Activated naive CD8-positive, alpha-beta T cell (primary cell): ENCODE results near the gene RTL9.

Source experiments
- H3K27ac Mint-ChIP-seq: one replicate; pipeline ENCODE4 v1.8.0; 2021; ENCODE audit warnings: mixed read lengths
- H3K27me3 Mint-ChIP-seq: one replicate; pipeline ENCODE4 v1.8.0; 2021; ENCODE audit warnings: mixed read lengths
- H3K36me3 Mint-ChIP-seq: one replicate; pipeline ENCODE4 v1.8.0; 2021; ENCODE audit warnings: mixed read lengths
- H3K4me1 Mint-ChIP-seq: one replicate; pipeline ENCODE4 v1.8.0; 2021; ENCODE audit warnings: low read depth, mixed read lengths
- H3K4me3 Mint-ChIP-seq: one replicate; pipeline ENCODE4 v1.8.0; 2021; ENCODE audit warnings: mild to moderate bottlenecking, mixed read lengths
- H3K9me3 Mint-ChIP-seq: one replicate; pipeline ENCODE4 v1.8.0; 2021; ENCODE audit warnings: low read depth, mixed read lengths

RTL9 gene

DNA sequence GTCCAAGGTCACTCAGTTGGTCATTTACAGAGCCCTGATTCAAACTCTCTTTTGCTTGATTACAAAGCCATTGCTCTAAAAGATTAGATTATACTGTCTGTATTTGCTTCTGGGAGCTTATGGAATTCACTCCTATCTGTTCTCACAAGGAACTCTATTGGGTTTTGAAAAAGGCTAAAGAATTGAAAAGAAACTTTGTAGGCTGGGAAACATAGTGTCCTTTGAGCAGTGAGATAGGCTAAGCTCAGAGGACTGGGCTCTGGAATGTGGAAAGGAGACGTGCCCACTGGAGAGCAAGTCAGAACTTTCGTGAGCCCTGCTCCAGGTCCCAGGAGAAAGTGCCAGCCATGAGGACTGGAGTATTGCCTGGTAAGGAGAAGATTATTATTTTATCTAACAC, at the start of gene RTL9:
TSS of gene RTL9 (plus strand) at position 301 of the 400 bp plus-strand sequence. CDS start 91,770 bp downstream, outside the sequence.
- peaks cover 5% of the 10 kb centered on the region for H3K9me3 Mint-ChIP-seq
- no peak within 1 kb of the TSS for H3K27ac Mint-ChIP-seq
- H3K27me3 Mint-ChIP-seq: no peaks in the 10 kb centered on the region
- H3K4me1 Mint-ChIP-seq: no peaks in the 10 kb centered on the region
- H3K36me3 Mint-ChIP-seq: no peaks in the 10 kb centered on the region
- no peak within 1 kb of the TSS for H3K4me3 Mint-ChIP-seq

DNA sequence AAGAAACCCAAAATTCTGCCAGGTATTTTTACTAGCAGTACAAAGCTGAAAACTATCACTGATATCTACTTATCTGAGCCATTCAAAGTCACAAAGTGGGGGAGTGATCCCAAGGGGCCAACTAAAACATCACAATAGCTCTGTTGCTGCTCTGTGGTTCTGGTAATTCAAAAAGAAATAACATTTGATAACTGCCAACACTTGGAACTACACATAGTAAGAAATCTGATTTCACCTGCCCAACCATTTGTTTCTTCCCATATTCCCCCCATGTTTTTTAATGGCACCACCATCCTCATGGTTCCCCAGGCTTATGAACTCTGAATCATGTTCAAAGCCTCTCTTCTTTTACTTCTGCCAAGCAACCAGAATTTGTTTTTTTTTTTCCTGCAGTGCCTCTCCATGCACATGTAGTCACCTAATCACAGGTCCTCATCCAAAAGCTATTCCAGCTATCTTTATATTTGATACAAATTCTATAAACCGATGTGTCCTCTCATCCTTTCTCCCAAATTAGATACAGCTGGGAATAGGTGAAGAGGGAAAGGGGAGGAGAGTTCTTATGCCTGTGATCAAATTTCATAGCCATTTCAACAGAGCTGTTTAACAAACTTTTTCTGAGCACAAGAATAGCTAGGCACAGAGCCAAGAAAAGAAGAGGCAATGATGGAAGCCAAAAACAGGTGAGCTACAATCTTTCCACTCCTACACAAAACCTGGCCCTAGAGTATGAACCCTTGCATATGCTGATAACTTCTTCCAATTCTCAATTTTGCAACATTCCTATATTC, 48.5 kb upstream of the RTL9 start:
- Mint-ChIP-seq H3K27ac (peak overlapping the region; percentile 22), H3K36me3 (no peaks in the 10 kb centered on the region), H3K9me3 (no peaks in the 10 kb centered on the region), H3K4me1 (peaks cover 57% of the 10 kb centered on the region), H3K27me3 (no peaks in the 10 kb centered on the region), H3K4me3 (no peak overlapping the region)

DNA sequence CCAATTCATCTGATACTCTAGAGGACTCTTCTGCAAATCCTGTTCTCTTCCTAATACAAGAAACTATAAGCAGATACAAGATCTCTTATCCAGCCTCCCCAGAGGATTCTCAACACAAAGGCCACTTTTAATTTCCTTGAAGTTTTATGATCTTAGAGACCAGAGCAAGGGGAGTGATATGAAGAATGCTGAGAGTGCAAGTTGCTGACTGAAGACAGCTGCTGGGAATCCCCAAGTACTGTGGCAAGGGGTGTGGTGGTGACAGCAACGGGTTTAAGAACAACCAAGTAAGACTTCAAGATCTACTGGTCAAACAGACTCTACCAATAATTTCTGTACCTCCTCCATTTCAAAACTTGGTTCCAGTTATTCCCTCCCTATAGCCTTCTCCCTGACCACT, 47.8 kb upstream of the RTL9 start:
- peaks cover 61% of the 10 kb centered on the region for H3K4me1 Mint-ChIP-seq
- peak overlapping the region; percentile 23 for H3K4me3 Mint-ChIP-seq
- peak overlapping the region; percentile 30 for H3K27ac Mint-ChIP-seq
- no peaks in the 10 kb centered on the region for H3K36me3 Mint-ChIP-seq
- no peaks in the 10 kb centered on the region for H3K9me3 Mint-ChIP-seq
- no peaks in the 10 kb centered on the region for H3K27me3 Mint-ChIP-seq

DNA sequence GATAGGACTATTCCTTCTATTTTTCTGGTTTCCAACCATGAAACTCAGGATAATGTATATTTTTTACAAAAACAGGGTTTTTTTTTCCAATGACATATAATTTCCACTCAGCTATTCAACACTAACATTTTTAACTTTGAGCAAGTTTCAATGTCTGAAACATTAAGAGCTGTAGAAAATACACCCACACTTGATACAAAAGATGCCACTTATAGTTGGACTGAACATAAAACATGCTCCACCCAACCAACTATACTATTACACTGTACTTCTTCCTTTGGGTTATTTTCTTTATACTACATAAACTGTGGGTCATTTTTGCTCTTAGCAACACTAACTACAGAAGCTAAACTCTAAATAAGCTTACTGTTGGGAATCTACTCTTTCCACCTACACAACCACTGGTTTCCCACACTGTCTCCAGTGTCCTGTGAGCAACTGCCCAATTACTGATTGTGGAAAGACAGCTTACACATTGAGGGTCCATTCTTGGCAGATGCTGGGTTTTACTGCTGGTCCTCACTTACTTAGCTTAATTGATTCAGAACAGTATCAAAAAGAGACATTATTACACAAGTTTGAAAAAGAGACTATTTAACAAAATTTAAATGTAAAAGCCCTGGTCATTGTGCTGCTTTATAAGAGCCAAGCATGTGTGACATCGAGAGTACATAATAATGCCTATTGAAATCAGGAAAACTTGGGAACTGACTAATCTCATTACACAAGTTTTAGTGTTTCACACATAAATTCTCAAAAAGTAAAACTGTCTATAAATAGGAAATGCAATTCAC, 47.0 kb upstream of the RTL9 start:
- H3K4me1 Mint-ChIP-seq: peaks cover 65% of the 10 kb centered on the region
- no peaks in the 10 kb centered on the region for H3K27me3 Mint-ChIP-seq
- H3K27ac Mint-ChIP-seq: peak overlapping the region; percentile 54
- no peaks in the 10 kb centered on the region for H3K36me3 Mint-ChIP-seq
- peak overlapping the region; percentile 22 for H3K4me3 Mint-ChIP-seq
- no peaks in the 10 kb centered on the region for H3K9me3 Mint-ChIP-seq

DNA sequence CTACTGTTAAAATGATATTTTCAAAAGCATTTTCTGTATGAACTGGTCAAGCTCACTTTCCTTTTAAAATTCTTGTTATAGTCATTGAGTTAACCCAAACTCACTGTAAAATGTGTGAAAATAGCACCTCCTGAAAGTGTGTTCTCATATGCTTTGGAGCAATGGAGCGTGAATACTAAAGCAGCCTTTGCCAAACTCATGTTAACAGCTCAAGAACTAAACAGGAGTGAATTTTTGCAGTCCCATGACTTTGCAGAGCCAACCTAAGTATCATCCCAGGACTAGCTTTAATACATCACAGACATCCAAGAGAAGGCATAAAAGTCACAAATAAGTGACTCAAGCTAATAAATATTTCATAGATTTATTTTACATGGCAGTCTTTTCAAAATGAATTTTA, 43.1 kb upstream of the RTL9 start:
- Mint-ChIP-seq H3K36me3 (no peaks in the 10 kb centered on the region), H3K27ac (no peak overlapping the region), H3K27me3 (no peaks in the 10 kb centered on the region), H3K4me1 (peaks cover 47% of the 10 kb centered on the region), H3K4me3 (peak overlapping the region; percentile 93), H3K9me3 (no peaks in the 10 kb centered on the region)

GRCh38 chrX:110316351-110317060, 42.1 kb upstream of the RTL9 start:
- Mint-ChIP-seq H3K4me3 (peak overlapping the region; percentile 93), H3K4me1 (peaks cover 37% of the 10 kb centered on the region), H3K9me3 (no peaks in the 10 kb centered on the region), H3K36me3 (no peaks in the 10 kb centered on the region), H3K27ac (peak overlapping the region; percentile 82), H3K27me3 (no peaks in the 10 kb centered on the region)

- Mint-ChIP-seq H3K36me3 (no peaks in the 10 kb centered on the region), H3K4me1 (peaks cover 32% of the 10 kb centered on the region), H3K9me3 (no peaks in the 10 kb centered on the region), H3K4me3 (peak overlapping the region; percentile 93), H3K27ac (peak overlapping the region; percentile 82), H3K27me3 (no peaks in the 10 kb centered on the region)
These were observed 41.4 kb upstream of the RTL9 start for GRCh38 chrX:110317061-110317819.

DNA sequence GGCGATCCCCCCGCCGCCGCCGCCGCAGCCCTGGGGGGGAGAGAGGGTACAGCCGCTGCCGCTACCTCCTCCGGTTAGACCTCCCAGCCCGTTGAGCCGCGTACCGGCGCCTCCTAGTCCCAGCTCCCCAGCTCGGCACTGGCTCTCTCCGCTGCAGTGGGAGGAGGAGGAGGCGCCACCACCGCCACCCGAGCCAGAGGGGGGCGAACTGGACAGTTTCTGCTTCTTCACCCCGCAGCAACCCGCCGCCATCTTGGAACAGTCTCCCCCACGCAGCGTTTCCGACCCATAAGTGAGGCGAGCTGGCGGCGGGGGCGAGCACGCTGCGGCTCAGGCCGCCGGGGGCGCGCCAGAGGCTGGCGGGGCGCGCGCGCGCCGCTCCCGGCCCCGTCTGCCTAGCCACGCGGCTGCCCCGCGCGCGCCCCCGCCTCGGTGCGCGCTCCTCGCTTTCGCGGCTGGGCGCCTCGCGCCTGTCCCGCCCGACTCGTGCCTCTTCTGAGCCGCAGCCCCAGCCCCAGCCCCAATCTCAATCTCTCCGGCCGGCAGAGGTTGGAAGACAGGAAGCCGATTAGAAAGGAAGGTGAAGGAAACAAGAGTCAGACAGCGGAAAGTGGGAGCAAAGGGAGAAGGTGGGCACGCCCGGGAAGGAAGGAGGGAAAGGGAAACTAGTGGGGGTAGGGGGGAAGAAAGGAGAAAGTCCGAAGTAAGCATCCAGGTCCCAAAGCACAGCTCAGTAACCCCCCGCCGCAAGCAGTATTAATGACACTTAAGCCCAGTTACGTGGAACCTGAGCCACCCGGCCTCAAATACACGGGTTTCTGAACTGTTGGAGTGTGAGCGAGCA, 40.6 kb upstream of the RTL9 start, which contains the start of gene AMMECR1:
TSS of gene AMMECR1 (minus strand) at position 266 of the 844 bp plus-strand sequence. CDS start at position 252, 14 bp downstream.
- Mint-ChIP-seq H3K36me3 (no peaks in the 10 kb centered on the region), H3K27ac (peak within 1 kb of the TSS; percentile 95)

GRCh38 chrX:110318664-110318968, 40.0 kb upstream of the RTL9 start:
- Mint-ChIP-seq H3K36me3 (no peaks in the 10 kb centered on the region), H3K27ac (peak overlapping the region; percentile 95), H3K27me3 (no peaks in the 10 kb centered on the region), H3K4me3 (peak overlapping the region; percentile 93), H3K9me3 (no peaks in the 10 kb centered on the region), H3K4me1 (peaks cover 23% of the 10 kb centered on the region)

More for the DNA sequence above, 40.6 kb upstream of the RTL9 start, which contains the start of gene AMMECR1:
- H3K4me1 Mint-ChIP-seq: peaks cover 27% of the 10 kb centered on the region
- H3K27me3 Mint-ChIP-seq: no peaks in the 10 kb centered on the region
- no peaks in the 10 kb centered on the region for H3K9me3 Mint-ChIP-seq
- peak within 1 kb of the TSS; percentile 93 for H3K4me3 Mint-ChIP-seq

GRCh38 chrX:110320381-110320987, 38.2 kb upstream of the RTL9 start:
- Mint-ChIP-seq H3K4me1 (peaks cover 12% of the 10 kb centered on the region), H3K4me3 (no peak overlapping the region), H3K9me3 (no peaks in the 10 kb centered on the region), H3K36me3 (no peaks in the 10 kb centered on the region), H3K27me3 (no peaks in the 10 kb centered on the region), H3K27ac (no peak overlapping the region)

GRCh38 chrX:110321081-110321480, 37.6 kb upstream of the RTL9 start:
- Mint-ChIP-seq H3K9me3 (no peaks in the 10 kb centered on the region), H3K36me3 (no peaks in the 10 kb centered on the region), H3K27ac (no peak overlapping the region), H3K27me3 (no peaks in the 10 kb centered on the region), H3K4me3 (no peak overlapping the region), H3K4me1 (peaks cover 8% of the 10 kb centered on the region)

GRCh38 chrX:110321670-110322069, 37.0 kb upstream of the RTL9 start:
- Mint-ChIP-seq H3K4me3 (no peak overlapping the region), H3K9me3 (no peaks in the 10 kb centered on the region), H3K27me3 (no peaks in the 10 kb centered on the region), H3K36me3 (no peaks in the 10 kb centered on the region), H3K27ac (no peak overlapping the region), H3K4me1 (peaks cover 4% of the 10 kb centered on the region)

DNA sequence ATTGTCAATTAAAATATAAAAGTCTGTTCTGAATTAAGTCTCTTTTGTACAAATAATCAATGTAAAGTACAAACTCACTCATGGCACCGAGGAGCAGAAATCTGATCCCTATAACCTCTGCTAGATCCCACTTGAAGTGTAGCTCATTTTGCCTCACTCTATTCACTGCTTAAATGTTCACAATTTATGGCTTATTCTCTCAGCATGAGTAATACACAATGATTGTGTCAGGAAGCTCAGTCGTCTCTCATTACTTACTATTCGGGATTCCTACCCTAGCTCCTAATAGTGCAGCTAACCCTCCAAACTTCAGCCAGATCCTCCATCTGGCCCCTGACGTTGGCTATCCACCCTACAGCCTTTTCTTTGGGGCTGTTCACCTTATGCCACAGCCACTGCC, 36.0 kb upstream of the RTL9 start:
- Mint-ChIP-seq H3K36me3 (no peaks in the 10 kb centered on the region), H3K4me1 (peaks cover 4% of the 10 kb centered on the region), H3K27me3 (no peaks in the 10 kb centered on the region), H3K9me3 (no peaks in the 10 kb centered on the region), H3K27ac (no peak overlapping the region), H3K4me3 (no peak overlapping the region)
